MCF 10A (cell line): Measurements from ENCODE around the gene NARS2. TPM values are rescaled to one million over a fixed set of nuclear protein-coding genes. Genes with fewer than 3 reads are reported as not detected.
"Not testable (repeated sequence)": the region's sequence is repeated elsewhere in the genome, so short reads cannot be mapped to it uniquely, and the experiment has no call there.

Source experiments
- BruUV-seq: library from RNA; stranded (reverse); fragments of 400-500 nt; replicated peaks from 2 replicates; lab custom pipeline; 2021; lab: Mats Ljungman, UMichigan
- CTCF ChIA-PET: fragments of 300-600 bp; sonication (Branson Sonifier 250); formaldehyde crosslinking; extraction: SDS; loops from one replicate; lab custom pipeline; 2021; ENCODE audit warnings: antibody characterized with exemption, inconsistent platforms; lab: Yijun Ruan, JAX
- POLR2A ChIA-PET: fragments of 300-600, 350-650 bp; sonication (Branson Sonifier 250); formaldehyde crosslinking; extraction: SDS; loops from one replicate; lab custom pipeline; 2020; ENCODE audit warnings: antibody characterized with exemption, inconsistent platforms; lab: Yijun Ruan, JAX
- DNase-seq: peaks from one replicate; pipeline ENCODE4 v3.0.0-alpha.2; 2018; ENCODE audit not compliant: unreplicated experiment
- H3K27ac Mint-ChIP-seq: one replicate; pipeline ENCODE4 v1.8.0; 2022; ENCODE audit warnings: mild to moderate bottlenecking, low read depth, mixed read lengths; ENCODE audit not compliant: unreplicated experiment
- H3K27me3 Mint-ChIP-seq: one replicate; pipeline ENCODE4 v1.8.0; 2022; ENCODE audit warnings: mixed read lengths; ENCODE audit not compliant: insufficient read depth, unreplicated experiment
- H3K36me3 Mint-ChIP-seq: one replicate; pipeline ENCODE4 v1.8.0; 2022; ENCODE audit warnings: mild to moderate bottlenecking, moderate library complexity, mixed read lengths; ENCODE audit not compliant: insufficient read depth, unreplicated experiment
- H3K4me1 Mint-ChIP-seq: one replicate; pipeline ENCODE4 v1.8.0; 2022; ENCODE audit warnings: mixed read lengths; ENCODE audit not compliant: insufficient read depth, unreplicated experiment
- H3K4me3 Mint-ChIP-seq: one replicate; pipeline ENCODE4 v1.8.0; 2022; ENCODE audit warnings: mild to moderate bottlenecking, moderate library complexity, mixed read lengths; ENCODE audit not compliant: unreplicated experiment
- H3K9me3 Mint-ChIP-seq: one replicate; pipeline ENCODE4 v1.8.0; 2022; ENCODE audit warnings: mixed read lengths; ENCODE audit not compliant: unreplicated experiment
- intact Hi-C: fragments of 100-400 bp; cut with micrococcal nuclease; formaldehyde crosslinking; loops from 2 replicates; pipeline ENCODE4 v1.14.1; 2022
- total RNA-seq: library from RNA; stranded (reverse); gene quantifications from 2 replicates; pipeline ENCODE4 v1.2.3, GENCODE V29; 2022
- TF ChIP-seq, protein P1 (sequence below): fragments of 200-600 bp; IDR thresholded peaks from one replicate; pipeline ENCODE4 v1.8.0; 2022; ENCODE audit warnings: antibody characterized with exemption, mild to moderate bottlenecking; ENCODE audit not compliant: unreplicated experiment

Gene NARS2
- total RNA-seq, 1 experiment from 2014 or later: 24.6 TPM

DNA sequence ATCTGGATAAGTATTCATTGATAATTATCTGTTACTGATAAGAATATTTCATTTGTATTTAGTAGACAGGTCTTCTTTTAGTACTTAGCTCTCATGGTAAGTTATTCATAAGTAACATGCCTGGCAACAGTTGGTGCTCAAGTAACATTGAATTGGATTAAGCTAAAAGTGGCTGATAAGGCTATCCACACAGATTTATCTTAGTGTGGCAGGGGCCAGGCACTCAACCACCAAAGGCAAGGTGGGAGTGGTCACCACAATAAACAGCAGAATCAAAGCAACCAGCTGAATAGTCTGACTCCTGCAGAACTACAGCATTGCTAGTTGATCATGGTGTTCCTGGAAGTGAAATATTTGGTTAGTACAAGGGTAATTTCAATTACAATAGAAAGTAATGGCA, 33.0 kb upstream of the NARS2 start:
- Mint-ChIP-seq H3K36me3 (no peaks in the 10 kb centered on the region), H3K4me1 (peaks cover 5% of the 10 kb centered on the region), H3K27ac (no peak overlapping the region), H3K27me3 (no peaks in the 10 kb centered on the region), H3K4me3 (no peak overlapping the region), H3K9me3 (no peaks in the 10 kb centered on the region)
- intact Hi-C loops: no loop called here
- TF ChIP-seq, protein P1, sequence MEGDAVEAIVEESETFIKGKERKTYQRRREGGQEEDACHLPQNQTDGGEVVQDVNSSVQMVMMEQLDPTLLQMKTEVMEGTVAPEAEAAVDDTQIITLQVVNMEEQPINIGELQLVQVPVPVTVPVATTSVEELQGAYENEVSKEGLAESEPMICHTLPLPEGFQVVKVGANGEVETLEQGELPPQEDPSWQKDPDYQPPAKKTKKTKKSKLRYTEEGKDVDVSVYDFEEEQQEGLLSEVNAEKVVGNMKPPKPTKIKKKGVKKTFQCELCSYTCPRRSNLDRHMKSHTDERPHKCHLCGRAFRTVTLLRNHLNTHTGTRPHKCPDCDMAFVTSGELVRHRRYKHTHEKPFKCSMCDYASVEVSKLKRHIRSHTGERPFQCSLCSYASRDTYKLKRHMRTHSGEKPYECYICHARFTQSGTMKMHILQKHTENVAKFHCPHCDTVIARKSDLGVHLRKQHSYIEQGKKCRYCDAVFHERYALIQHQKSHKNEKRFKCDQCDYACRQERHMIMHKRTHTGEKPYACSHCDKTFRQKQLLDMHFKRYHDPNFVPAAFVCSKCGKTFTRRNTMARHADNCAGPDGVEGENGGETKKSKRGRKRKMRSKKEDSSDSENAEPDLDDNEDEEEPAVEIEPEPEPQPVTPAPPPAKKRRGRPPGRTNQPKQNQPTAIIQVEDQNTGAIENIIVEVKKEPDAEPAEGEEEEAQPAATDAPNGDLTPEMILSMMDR: no peak
- ChIA-PET POLR2A (no interaction called here), CTCF (interaction anchor here (0.9 kb wide), 1 partner anchor 22 kb away, joined by 5 read pairs; no protein-coding TSS in a partner anchor)
- DNase-seq: no peak
- no TSS peak for BruUV-seq

DNA sequence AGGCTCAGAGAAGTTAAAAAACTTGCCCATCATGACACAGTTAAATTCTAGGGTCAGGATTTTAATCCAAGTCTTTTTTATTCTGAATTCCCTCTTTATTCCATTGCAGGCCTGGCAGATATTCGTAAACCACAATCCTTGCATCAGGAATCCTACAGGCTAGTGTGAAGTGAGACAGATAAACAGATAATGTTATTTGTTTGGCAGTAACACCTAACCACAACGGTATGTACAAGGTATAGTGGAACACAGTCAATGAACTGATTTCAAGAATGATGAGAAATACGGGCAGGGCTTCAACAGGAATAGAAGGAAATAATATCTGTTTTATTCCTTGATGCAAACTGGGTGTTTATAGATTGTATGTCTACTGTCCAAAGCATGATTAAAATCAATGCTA, 32.0 kb upstream of the NARS2 start:
- no peak for DNase-seq
- Mint-ChIP-seq H3K9me3 (no peaks in the 10 kb centered on the region), H3K4me1 (peaks cover 5% of the 10 kb centered on the region), H3K27ac (no peak overlapping the region), H3K27me3 (peaks cover 9% of the 10 kb centered on the region), H3K4me3 (no peak overlapping the region), H3K36me3 (no peaks in the 10 kb centered on the region)
- intact Hi-C loops: no loop called here
- CTCF ChIA-PET: interaction anchor here (0.9 kb wide), 1 partner anchor 21 kb away, joined by 5 read pairs; no protein-coding TSS in a partner anchor
- no TSS peak for BruUV-seq
- TF ChIP-seq, protein P1: no peak
- POLR2A ChIA-PET: no interaction called here

DNA sequence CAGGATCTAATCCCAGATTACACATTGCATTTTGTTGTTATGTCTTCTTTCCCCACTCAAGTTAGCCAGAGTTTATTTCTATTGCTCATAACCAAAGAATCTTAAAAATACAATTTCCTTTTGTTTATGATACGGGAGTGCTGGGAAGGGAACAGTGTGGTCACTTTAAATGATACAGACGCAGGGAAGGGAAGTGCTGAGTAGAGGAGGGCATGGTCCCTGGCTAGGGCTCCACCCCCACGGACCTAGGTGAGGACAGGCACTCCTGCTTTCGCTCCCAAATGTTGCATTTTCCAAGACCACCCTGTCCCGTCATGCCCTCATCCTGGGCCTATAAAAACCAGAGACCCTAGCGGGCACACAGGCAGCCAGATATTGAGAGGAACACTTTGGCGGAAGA, 30.6 kb upstream of the NARS2 start:
- no peak overlapping the region for H3K4me3 Mint-ChIP-seq
- H3K36me3 Mint-ChIP-seq: no peaks in the 10 kb centered on the region
- ChIA-PET POLR2A (no interaction called here), CTCF (no interaction called here)
- intact Hi-C loops: no loop called here
- peaks cover 23% of the 10 kb centered on the region for H3K27me3 Mint-ChIP-seq
- no peak overlapping the region for H3K27ac Mint-ChIP-seq
- TF ChIP-seq, protein P1: no peak
- no peaks in the 10 kb centered on the region for H3K9me3 Mint-ChIP-seq
- H3K4me1 Mint-ChIP-seq: peaks cover 5% of the 10 kb centered on the region
- no TSS peak for BruUV-seq
- no peak for DNase-seq

DNA sequence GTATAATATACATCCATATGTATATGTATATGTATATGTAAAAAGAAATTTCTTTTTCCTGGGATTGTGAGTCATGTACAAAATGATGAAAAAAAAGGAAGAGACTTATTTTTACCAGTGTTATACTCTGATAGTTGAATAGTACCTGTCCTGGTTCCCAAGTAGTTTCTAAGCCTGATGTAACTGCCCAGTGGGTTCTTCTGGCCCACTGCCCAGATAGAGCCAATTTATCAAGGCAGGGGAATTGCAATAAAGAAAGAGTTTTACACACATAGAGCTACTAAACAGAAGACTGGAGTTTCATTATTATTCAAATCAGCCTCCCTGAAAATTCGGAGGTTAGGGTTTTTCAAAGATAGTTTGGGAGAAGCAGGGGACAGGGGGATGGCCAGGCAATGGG, 29.1 kb upstream of the NARS2 start:
- intact Hi-C loops: no loop called here
- H3K27ac Mint-ChIP-seq: no peak overlapping the region
- H3K4me3 Mint-ChIP-seq: no peak overlapping the region
- no peak for DNase-seq
- CTCF ChIA-PET: no interaction called here
- no TSS peak for BruUV-seq
- no peaks in the 10 kb centered on the region for H3K36me3 Mint-ChIP-seq
- TF ChIP-seq, protein P1: no peak
- H3K9me3 Mint-ChIP-seq: no peaks in the 10 kb centered on the region
- H3K27me3 Mint-ChIP-seq: peaks cover 27% of the 10 kb centered on the region
- peaks cover 5% of the 10 kb centered on the region for H3K4me1 Mint-ChIP-seq
- POLR2A ChIA-PET: no interaction called here

DNA sequence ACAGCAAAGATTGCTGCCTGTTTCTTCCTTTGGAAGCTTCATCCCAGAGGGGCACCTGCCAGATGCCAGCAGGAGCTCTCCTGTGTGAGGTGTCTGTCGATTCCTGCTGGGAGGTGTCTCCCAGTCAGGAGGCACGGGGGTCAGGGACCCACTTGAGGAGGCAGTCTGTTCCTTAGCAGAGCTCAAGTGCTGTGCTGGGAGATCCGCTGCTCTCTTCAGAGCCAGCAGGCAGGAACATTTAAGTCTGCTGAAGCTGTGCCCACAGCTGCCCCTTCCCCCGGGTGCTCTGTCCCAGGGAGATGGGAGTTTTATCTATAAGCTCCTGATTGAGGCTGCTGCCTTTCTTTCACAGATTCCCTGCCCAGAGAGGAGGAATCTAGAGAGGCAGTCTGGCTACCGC, 28.1 kb upstream of the NARS2 start:
- DNase-seq, H3K36me3 Mint-ChIP-seq, H3K9me3 Mint-ChIP-seq, H3K27ac Mint-ChIP-seq, CTCF ChIA-PET, H3K4me3 Mint-ChIP-seq, POLR2A ChIA-PET, H3K4me1 Mint-ChIP-seq, intact Hi-C loops, BruUV-seq: not testable (repeated sequence)
- H3K27me3 Mint-ChIP-seq: peaks cover 27% of the 10 kb centered on the region

DNA sequence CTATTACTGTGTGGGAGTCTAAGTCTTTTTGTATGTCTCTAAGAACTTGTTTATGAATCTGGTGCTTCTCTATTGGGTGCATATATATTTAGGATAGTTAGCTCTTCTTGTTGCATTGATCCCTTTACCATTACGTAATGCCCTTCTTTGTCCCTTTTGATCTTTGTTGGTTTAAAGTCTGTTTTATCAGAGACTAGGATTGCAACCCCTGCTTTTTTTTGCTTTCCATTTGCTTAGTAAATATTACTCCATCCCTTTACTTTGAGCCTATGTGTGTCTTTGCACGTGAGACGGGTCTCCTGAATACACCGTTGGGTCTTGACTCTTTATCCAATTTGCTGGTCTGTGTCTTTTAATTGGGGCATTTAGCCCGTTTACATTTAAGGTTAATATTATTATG, 26.4 kb upstream of the NARS2 start:
- H3K27ac Mint-ChIP-seq, BruUV-seq, H3K36me3 Mint-ChIP-seq, intact Hi-C loops, H3K4me1 Mint-ChIP-seq, H3K4me3 Mint-ChIP-seq, H3K9me3 Mint-ChIP-seq, DNase-seq, POLR2A ChIA-PET: not testable (repeated sequence)
- peaks cover 27% of the 10 kb centered on the region for H3K27me3 Mint-ChIP-seq
- CTCF ChIA-PET: interaction anchor here (0.6 kb wide), 1 partner anchor 15 kb away, joined by 3 read pairs; no protein-coding TSS in a partner anchor
